Left cardiac atrium (tissue), 4 donors: ENCODE measurements around the gene KCNIP1. TPM values are rescaled to one million over a fixed set of nuclear protein-coding genes. Genes with fewer than 3 reads are reported as not detected.
"Not testable (repeated sequence)": the region's sequence is repeated elsewhere in the genome, so short reads cannot be mapped to it uniquely, and the experiment has no call there.

Experiments
- ATAC-seq, 2 donors: fragments of 200-7000 bp; cut with Tn5 transposase; one replicate each; pipeline ENCODE4 v1.9.1; 2020; ENCODE audit warnings: mild to moderate bottlenecking in 2 of 2, moderate library complexity in 2 of 2
- DNase-seq: peaks from one replicate; pipeline ENCODE4 v3.0.0-alpha.2; 2020
- intact Hi-C, 2 donors: fragments of 100-400 bp; cut with DNase I; formaldehyde crosslinking; loops; one replicate each; pipeline versions ENCODE4 v1.14.1 to v1.15.1; 2022 to 2023
- total RNA-seq, 2 donors: library from RNA; stranded (reverse); fragmentation: NEBNext Ultra II Directional; extraction: Animal tissue kit (Norgen Biotek cat#: 25700); gene quantifications; one replicate each; pipeline ENCODE4 v1.2.1, GENCODE V29; 2021
- donor health status: DM: no; HTN: yes; CAD: no.
- donor health status: DM: no; HTN: yes; CAD: no; lungs with severe emphysema.
- donor health status: DM: yes; HTN: yes; CAD: no.
- donor health status: Dilated cardiomyopathy.

The KCNIP1 gene
- total RNA-seq, 2 donors from 2014 or later = not detected

- intact Hi-C loops = no loop called here
- no peak for ATAC-seq
- no peak for DNase-seq
These were observed 25.2 kb downstream of the KCNIP1 start for GRCh38 chr5:170528976-170529375.

GRCh38 chr5:170532935-170533334, 29.1 kb downstream of the KCNIP1 start:
- ATAC-seq (no peak), DNase-seq (no peak)
- intact Hi-C loops = no loop called here

GRCh38 chr5:170533383-170533782, 29.6 kb downstream of the KCNIP1 start:
- DNase-seq = no peak
- intact Hi-C loops = no loop called here
- no peak for ATAC-seq

- ATAC-seq = no peak
- intact Hi-C loops = no loop called here
- no peak for DNase-seq
These were observed 30.4 kb downstream of the KCNIP1 start for GRCh38 chr5:170534177-170534576.

- DNase-seq (no peak), ATAC-seq (no peak)
- intact Hi-C loops = no loop called here
These were observed 31.1 kb downstream of the KCNIP1 start for GRCh38 chr5:170534941-170535340.

- DNase-seq = no peak
- intact Hi-C loops = no loop called here
- ATAC-seq = no peak
These were observed 32.7 kb downstream of the KCNIP1 start for GRCh38 chr5:170536525-170536924.

GRCh38 chr5:170537451-170538095, 33.8 kb downstream of the KCNIP1 start:
- ATAC-seq (no peak), DNase-seq (no peak)
- intact Hi-C loops = no loop called here

- ATAC-seq = no peak
- DNase-seq = no peak
- intact Hi-C loops = no loop called here
These were observed 34.3 kb downstream of the KCNIP1 start for GRCh38 chr5:170538096-170538465.

GRCh38 chr5:170538696-170539586, 35.1 kb downstream of the KCNIP1 start:
- no peak for ATAC-seq
- intact Hi-C loops = no loop called here
- no peak for DNase-seq

GRCh38 chr5:170540271-170540670, 36.5 kb downstream of the KCNIP1 start:
- intact Hi-C loops = no loop called here
- ATAC-seq (no peak), DNase-seq (no peak)

GRCh38 chr5:170541146-170541769, 37.4 kb downstream of the KCNIP1 start:
- intact Hi-C loops = no loop called here
- ATAC-seq (no peak), DNase-seq (no peak)

GRCh38 chr5:170542691-170543293, 39.0 kb downstream of the KCNIP1 start:
- DNase-seq (no peak), ATAC-seq (no peak)
- intact Hi-C loops = no loop called here

- intact Hi-C loops = no loop called here
- DNase-seq (no peak), ATAC-seq (no peak)
These were observed 41.5 kb downstream of the KCNIP1 start for GRCh38 chr5:170545313-170545712.

- intact Hi-C loops = no loop called here
- DNase-seq = no peak
- no peak for ATAC-seq
These were observed 42.0 kb downstream of the KCNIP1 start for GRCh38 chr5:170545811-170546210.

GRCh38 chr5:170546282-170546681, 42.5 kb downstream of the KCNIP1 start:
- intact Hi-C loops = no loop called here
- DNase-seq = no peak
- ATAC-seq = no peak

GRCh38 chr5:170550382-170550781, 46.6 kb downstream of the KCNIP1 start:
- ATAC-seq, intact Hi-C loops, DNase-seq: not testable (repeated sequence)

GRCh38 chr5:170551076-170551475, 47.3 kb downstream of the KCNIP1 start:
- ATAC-seq (no peak), DNase-seq (no peak)
- intact Hi-C loops = no loop called here

- ATAC-seq (no peak), DNase-seq (no peak)
- intact Hi-C loops = no loop called here
These were observed 47.8 kb downstream of the KCNIP1 start for GRCh38 chr5:170551622-170552021.

- intact Hi-C loops = no loop called here
- DNase-seq (peak; percentile 78), ATAC-seq (peak; percentile 95 to 96)
These were observed 48.8 kb downstream of the KCNIP1 start for GRCh38 chr5:170552621-170553115.

GRCh38 chr5:170553218-170553617, 49.4 kb downstream of the KCNIP1 start:
- no peak for DNase-seq
- ATAC-seq = no peak
- intact Hi-C loops = no loop called here
